Measurements from ENCODE around the gene C5orf15. TPM values are rescaled to one million over a fixed set of nuclear protein-coding genes. Genes with fewer than 3 reads are reported as not detected.
A peak's percentile ranks its signal among the peaks of the same experiment; 100 is the strongest.

C5orf15 gene
- total and polyA plus RNA-seq, 9 of the 15 experiments (the other 6 are each of a cell fraction or from before 2014, with no cell fraction given) = 23.3 to 50.7 (median 35.5) TPM

DNA sequence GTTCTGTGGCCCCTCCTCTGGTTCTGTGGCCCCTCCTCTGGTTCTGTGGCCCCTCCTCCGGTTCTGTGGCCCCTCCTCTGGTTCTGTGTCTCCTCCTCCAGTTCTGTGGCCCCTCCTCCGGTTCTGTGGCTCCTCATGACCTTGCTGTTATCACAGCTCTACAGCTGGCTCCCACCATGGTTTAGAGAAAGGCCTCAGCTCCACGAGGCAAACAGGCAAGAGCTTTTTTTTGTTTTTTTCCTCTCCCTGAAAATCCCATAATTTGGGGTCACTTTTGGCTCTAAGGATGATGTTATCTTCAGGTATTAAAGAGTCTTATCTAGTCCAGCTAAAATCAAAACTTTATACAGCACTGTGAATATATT, 31.8 kb downstream of the C5orf15 start (continued):
- TF ChIP-seq, protein P1, sequence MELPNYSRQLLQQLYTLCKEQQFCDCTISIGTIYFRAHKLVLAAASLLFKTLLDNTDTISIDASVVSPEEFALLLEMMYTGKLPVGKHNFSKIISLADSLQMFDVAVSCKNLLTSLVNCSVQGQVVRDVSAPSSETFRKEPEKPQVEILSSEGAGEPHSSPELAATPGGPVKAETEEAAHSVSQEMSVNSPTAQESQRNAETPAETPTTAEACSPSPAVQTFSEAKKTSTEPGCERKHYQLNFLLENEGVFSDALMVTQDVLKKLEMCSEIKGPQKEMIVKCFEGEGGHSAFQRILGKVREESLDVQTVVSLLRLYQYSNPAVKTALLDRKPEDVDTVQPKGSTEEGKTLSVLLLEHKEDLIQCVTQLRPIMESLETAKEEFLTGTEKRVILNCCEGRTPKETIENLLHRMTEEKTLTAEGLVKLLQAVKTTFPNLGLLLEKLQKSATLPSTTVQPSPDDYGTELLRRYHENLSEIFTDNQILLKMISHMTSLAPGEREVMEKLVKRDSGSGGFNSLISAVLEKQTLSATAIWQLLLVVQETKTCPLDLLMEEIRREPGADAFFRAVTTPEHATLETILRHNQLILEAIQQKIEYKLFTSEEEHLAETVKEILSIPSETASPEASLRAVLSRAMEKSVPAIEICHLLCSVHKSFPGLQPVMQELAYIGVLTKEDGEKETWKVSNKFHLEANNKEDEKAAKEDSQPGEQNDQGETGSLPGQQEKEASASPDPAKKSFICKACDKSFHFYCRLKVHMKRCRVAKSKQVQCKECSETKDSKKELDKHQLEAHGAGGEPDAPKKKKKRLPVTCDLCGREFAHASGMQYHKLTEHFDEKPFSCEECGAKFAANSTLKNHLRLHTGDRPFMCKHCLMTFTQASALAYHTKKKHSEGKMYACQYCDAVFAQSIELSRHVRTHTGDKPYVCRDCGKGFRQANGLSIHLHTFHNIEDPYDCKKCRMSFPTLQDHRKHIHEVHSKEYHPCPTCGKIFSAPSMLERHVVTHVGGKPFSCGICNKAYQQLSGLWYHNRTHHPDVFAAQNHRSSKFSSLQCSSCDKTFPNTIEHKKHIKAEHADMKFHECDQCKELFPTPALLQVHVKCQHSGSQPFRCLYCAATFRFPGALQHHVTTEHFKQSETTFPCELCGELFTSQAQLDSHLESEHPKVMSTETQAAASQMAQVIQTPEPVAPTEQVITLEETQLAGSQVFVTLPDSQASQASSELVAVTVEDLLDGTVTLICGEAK (IDR thresholded peaks at IDR 0.05) = peak; percentile 32; the same call in 1 of the 2 replicates
- TF ChIP-seq, protein P1 (CRISPR knock-in tag; IDR thresholded peaks at IDR 0.05) = no peak
- TF ChIP-seq CBX2 (IDR thresholded peaks at IDR 0.05; ENCODE audit: insufficient read depth, low read length, poor library complexity, severe bottlenecking) (no peak), ZNF707 (CRISPR knock-in tag; conservative IDR thresholded peaks at IDR 0.05) (no peak; the same call in 1 of the 2 replicates), ZNF644 (tag; IDR thresholded peaks at IDR 0.05; ENCODE audit: low read depth) (no peak), ZNF696 (CRISPR knock-in tag; conservative IDR thresholded peaks at IDR 0.05) (no peak), SLC30A9 (CRISPR knock-in tag; IDR thresholded peaks at IDR 0.05) (no peak), CBX3 (IDR thresholded peaks at IDR 0.05; ENCODE audit: borderline replicate concordance in 1 of 2, low read length in 2 of 2) (peak in 1 of 2 experiments; percentile 50; a peak in 1 of 3 replicates), MYC (IDR thresholded peaks at IDR 0.05; ENCODE audit: low read depth, low read length) (peak; percentile 93), MYC (CRISPR knock-in tag; IDR thresholded peaks at IDR 0.05; ENCODE audit: borderline replicate concordance, low read depth) (no peak), PHF8 (IDR thresholded peaks at IDR 0.05; ENCODE audit: borderline replicate concordance, low read length) (no peak), ATF7 (IDR thresholded peaks at IDR 0.05) (0 out of 2 replicates have a peak, but pooled peaks have one; percentile 31), RFX7 (CRISPR knock-in tag; IDR thresholded peaks at IDR 0.05) (no peak), RFX5 (IDR thresholded peaks at IDR 0.05; ENCODE audit: low read depth, low read length) (no peak), BMI1 (IDR thresholded peaks at IDR 0.05; ENCODE audit: low read length) (no peak), LEF1 (IDR thresholded peaks at IDR 0.05) (peak; percentile 77; the same call in 1 of the 2 replicates)
- TF ChIP-seq, protein P2, sequence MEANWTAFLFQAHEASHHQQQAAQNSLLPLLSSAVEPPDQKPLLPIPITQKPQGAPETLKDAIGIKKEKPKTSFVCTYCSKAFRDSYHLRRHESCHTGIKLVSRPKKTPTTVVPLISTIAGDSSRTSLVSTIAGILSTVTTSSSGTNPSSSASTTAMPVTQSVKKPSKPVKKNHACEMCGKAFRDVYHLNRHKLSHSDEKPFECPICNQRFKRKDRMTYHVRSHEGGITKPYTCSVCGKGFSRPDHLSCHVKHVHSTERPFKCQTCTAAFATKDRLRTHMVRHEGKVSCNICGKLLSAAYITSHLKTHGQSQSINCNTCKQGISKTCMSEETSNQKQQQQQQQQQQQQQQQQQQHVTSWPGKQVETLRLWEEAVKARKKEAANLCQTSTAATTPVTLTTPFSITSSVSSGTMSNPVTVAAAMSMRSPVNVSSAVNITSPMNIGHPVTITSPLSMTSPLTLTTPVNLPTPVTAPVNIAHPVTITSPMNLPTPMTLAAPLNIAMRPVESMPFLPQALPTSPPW (CRISPR knock-in tag; IDR thresholded peaks at IDR 0.05) = peak; percentile 52
- TF ChIP-seq, protein P3, sequence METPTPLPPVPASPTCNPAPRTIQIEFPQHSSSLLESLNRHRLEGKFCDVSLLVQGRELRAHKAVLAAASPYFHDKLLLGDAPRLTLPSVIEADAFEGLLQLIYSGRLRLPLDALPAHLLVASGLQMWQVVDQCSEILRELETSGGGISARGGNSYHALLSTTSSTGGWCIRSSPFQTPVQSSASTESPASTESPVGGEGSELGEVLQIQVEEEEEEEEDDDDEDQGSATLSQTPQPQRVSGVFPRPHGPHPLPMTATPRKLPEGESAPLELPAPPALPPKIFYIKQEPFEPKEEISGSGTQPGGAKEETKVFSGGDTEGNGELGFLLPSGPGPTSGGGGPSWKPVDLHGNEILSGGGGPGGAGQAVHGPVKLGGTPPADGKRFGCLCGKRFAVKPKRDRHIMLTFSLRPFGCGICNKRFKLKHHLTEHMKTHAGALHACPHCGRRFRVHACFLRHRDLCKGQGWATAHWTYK (CRISPR knock-in tag; IDR thresholded peaks at IDR 0.05) = peak; percentile 100

Measured in K562 (cell line).